Keratinocyte (primary cell): ENCODE results near the gene HMCN2.

Experiments
- CTCF ChIP-seq, 3 experiments: IDR thresholded peaks in 1 of 3; conservative IDR thresholded peaks in 1 of 3; optimal IDR thresholded peaks in 1 of 3; 2 replicates in 2 of 3; 3 replicates in 1 of 3; pipeline versions ENCODE3 to v1.5.1; 2011; ENCODE audit warnings: low read length in 3 of 3, mild to moderate bottlenecking in 3 of 3, moderate library complexity in 2 of 3, control low read depth in 1 of 3, inconsistent platforms in 1 of 3; ENCODE audit not compliant: insufficient read depth in 2 of 3; ENCODE audit errors: extremely low read depth in 1 of 3
- EZH2 ChIP-seq: IDR thresholded peaks from one replicate; pipeline ENCODE4 v1.6.1; 2012; ENCODE audit warnings: inconsistent platforms, mild to moderate bottlenecking, low read length, moderate library complexity

DNA sequence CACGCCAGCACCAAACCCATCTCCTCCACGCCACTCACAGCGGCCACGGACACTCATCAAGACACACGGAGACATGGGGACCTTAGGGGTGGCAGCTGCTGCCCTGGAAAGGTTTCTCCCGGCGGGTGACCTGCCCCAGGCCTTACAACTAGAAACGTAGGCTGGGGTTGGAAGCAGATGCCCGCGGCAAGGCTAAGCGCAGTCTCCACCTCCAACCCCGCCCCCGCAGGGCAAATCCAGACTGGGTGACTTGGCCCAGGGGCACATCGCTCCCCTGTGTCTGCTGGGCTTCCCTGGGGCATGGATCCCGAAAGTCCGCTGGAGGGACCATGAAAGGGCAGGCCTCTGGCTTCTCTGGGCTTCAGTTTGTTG lies 167.2 kb downstream of the HMCN2 start:
- no peak for TF ChIP-seq EZH2
- TF ChIP-seq CTCF (optimal IDR thresholded peaks at IDR 0.05 in 1 of 3, IDR thresholded peaks at IDR 0.05 in 1 of 3, conservative IDR thresholded peaks at IDR 0.05 in 1 of 3; ENCODE audit: extremely low read depth in 1 of 3, insufficient read depth in 2 of 3, low read length in 3 of 3): no peak
